Nephron (organoid): ENCODE results near the gene ANKFN1.

Source experiments
- H3K27ac Mint-ChIP-seq, 3 experiments: 2 replicates each; pipeline ENCODE4 v1.8.0; 2020; ENCODE audit warnings: mixed read lengths in 3 of 3, mild to moderate bottlenecking in 2 of 3, moderate library complexity in 1 of 3
- H3K27me3 Mint-ChIP-seq: 2 replicates; pipeline ENCODE4 v1.8.0; 2021; ENCODE audit warnings: low read depth, mild to moderate bottlenecking, moderate library complexity, mixed read lengths
- H3K36me3 Mint-ChIP-seq: 2 replicates; pipeline ENCODE4 v1.8.0; 2020; ENCODE audit warnings: low read depth, mixed read lengths
- H3K4me1 Mint-ChIP-seq: 2 replicates; pipeline ENCODE4 v1.8.0; 2020; ENCODE audit warnings: mixed read lengths
- H3K4me3 Mint-ChIP-seq, 3 experiments: 2 replicates each; pipeline ENCODE4 v1.8.0; 2020; ENCODE audit warnings: mild to moderate bottlenecking in 3 of 3, mixed read lengths in 3 of 3, moderate library complexity in 2 of 3
- H3K9me3 Mint-ChIP-seq: 2 replicates; pipeline ENCODE4 v1.8.0; 2020; ENCODE audit warnings: mixed read lengths
- TF ChIP-seq, protein P1 (sequence below), 3 experiments: fragments of 200-600 bp; sonication (generic); IDR thresholded peaks; one replicate each; pipeline ENCODE4 v1.5.0; 2021; ENCODE audit warnings: antibody characterized with exemption in 3 of 3; ENCODE audit not compliant: unreplicated experiment in 3 of 3

The ANKFN1 gene

DNA sequence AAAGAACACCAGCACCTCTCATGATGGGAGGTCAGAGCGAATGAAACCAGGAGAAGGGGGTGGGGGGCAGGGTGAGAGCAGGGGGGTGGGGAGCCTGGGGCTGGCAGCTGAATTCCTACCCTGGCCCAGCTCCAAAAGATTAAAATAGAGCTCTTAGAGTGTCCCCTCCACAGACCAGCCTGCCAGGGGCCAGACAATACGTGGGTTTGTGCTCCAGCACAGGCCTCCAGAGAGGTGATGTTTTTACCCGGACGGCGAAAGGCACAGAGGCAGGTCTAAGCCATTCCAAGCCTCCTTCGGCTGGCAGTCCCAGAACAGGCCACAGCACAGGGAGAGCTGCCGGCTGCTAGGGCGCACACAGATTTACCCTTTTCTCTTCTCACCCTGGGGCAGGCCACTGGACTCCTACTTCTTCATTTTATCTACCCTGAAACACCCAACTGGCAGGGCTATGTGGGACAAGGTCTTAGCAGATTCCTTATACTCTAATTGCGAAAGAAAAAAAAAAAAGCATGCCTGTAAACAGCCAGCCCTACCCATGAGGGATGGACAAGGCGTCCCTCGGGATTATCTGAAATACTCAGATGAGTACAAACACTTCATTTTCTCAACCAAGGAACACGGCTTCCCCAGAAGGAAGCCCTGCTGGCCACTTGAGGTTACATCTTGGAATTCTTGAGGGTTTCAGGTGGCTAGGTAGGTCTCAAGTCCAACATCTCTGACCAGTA is 368.3 kb downstream of the ANKFN1 start:
- TF ChIP-seq, protein P1, sequence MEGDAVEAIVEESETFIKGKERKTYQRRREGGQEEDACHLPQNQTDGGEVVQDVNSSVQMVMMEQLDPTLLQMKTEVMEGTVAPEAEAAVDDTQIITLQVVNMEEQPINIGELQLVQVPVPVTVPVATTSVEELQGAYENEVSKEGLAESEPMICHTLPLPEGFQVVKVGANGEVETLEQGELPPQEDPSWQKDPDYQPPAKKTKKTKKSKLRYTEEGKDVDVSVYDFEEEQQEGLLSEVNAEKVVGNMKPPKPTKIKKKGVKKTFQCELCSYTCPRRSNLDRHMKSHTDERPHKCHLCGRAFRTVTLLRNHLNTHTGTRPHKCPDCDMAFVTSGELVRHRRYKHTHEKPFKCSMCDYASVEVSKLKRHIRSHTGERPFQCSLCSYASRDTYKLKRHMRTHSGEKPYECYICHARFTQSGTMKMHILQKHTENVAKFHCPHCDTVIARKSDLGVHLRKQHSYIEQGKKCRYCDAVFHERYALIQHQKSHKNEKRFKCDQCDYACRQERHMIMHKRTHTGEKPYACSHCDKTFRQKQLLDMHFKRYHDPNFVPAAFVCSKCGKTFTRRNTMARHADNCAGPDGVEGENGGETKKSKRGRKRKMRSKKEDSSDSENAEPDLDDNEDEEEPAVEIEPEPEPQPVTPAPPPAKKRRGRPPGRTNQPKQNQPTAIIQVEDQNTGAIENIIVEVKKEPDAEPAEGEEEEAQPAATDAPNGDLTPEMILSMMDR (IDR thresholded peaks at IDR 0.05; ENCODE audit: unreplicated experiment in 3 of 3), result no peak
- Mint-ChIP-seq H3K36me3 (no peaks in the 10 kb centered on the region), H3K4me1 (peaks cover 32% of the 10 kb centered on the region), H3K27me3 (peaks cover 13% of the 10 kb centered on the region), H3K27ac (peak overlapping the region; percentile 2 to 48 (median 32)), H3K9me3 (no peaks in the 10 kb centered on the region), H3K4me3 (peak overlapping the region in 1 of 3 experiments; percentile 5)

DNA sequence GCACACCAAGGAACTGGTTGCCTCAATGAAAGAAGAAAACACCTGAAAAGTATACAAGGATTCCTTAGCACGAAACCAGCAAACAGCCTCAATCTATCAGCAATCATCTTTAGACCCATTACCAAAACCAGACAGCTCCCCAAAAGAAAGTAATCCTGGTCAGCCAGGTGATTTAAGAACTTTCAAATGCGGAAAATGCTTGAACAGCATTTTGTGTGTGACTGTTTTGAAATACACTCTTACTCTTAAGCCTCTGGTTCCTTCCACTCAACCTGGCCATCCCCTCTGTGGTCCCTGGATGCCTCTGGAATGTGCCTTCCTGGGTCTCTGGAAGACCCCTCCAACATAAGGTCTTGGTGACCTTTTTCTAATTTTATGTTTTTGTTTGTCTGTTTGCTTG is 369.8 kb downstream of the ANKFN1 start:
- TF ChIP-seq, protein P1 (IDR thresholded peaks at IDR 0.05; ENCODE audit: unreplicated experiment in 3 of 3), result no peak
- Mint-ChIP-seq H3K4me1 (peaks cover 27% of the 10 kb centered on the region), H3K27ac (no peak overlapping the region), H3K27me3 (peaks cover 13% of the 10 kb centered on the region), H3K9me3 (no peaks in the 10 kb centered on the region), H3K36me3 (no peaks in the 10 kb centered on the region), H3K4me3 (no peak overlapping the region)

DNA sequence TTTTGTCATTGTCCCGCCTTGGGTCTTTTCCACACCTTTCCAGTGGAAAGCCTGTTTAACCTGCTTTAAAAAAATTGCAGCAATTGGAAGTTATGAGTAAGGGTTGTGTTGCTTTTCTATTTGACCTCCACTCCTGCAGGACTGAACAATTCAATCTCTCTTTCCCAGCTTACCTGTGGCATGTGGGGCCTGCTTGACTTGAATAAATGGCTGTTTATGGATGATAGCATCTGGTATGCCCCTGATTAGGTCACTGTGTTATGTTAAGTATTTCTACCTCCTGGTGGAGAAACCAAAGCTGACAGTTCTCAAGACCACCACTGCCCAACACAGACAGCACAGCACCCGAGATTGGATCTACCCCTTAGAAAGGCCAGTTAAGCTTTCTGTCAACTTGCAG is 375.4 kb downstream of the ANKFN1 start:
- TF ChIP-seq, protein P1 (IDR thresholded peaks at IDR 0.05; ENCODE audit: unreplicated experiment in 3 of 3), result no peak
- no peaks in the 10 kb centered on the region for H3K36me3 Mint-ChIP-seq
- H3K27me3 Mint-ChIP-seq, result peaks cover 16% of the 10 kb centered on the region
- H3K4me3 Mint-ChIP-seq, result no peak overlapping the region
- H3K4me1 Mint-ChIP-seq, result peaks cover 17% of the 10 kb centered on the region
- no peaks in the 10 kb centered on the region for H3K9me3 Mint-ChIP-seq
- peak overlapping the region in 1 of 3 experiments; percentile 61 for H3K27ac Mint-ChIP-seq

DNA sequence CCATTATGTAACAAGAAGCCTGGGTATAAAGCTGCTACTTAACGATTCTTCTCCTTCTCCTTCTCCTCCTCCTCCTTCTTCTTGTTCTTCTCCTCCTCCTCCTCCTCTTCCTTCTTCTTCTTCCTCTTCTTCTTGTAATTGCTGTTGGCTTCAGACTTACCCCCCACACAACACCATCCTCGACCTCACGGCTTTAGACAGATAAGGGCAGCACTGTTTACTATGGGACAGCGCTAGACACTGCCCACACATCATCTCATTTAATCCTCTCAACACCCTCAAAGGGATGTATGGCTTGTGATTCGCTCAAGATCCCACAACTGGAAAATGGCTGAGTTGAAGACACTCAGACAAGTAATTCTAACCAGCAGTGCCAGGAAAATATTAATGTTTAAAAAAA is 379.7 kb downstream of the ANKFN1 start:
- TF ChIP-seq, protein P1 (IDR thresholded peaks at IDR 0.05; ENCODE audit: unreplicated experiment in 3 of 3), result no peak
- Mint-ChIP-seq H3K4me3 (no peak overlapping the region), H3K9me3 (no peaks in the 10 kb centered on the region), H3K36me3 (no peaks in the 10 kb centered on the region), H3K27ac (no peak overlapping the region), H3K4me1 (peaks cover 24% of the 10 kb centered on the region), H3K27me3 (peaks cover 25% of the 10 kb centered on the region)

DNA sequence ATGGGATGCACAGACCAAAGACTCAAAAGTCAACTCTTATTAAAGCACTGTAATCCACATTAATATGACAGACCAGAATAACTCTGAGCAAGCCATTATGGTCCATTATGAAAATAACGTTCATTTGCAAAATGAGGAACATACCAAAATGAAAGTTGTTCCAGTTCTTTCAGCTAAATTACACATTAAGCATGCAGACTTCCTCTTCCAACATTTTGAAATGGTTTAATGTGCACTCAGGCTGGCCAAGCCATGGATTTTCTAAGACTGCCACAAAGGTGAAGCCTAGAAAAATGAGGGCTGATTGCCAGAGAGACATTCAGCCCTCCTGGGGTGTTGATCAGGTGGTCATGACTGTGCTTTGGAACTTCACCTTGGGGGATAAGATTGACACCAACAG is 383.5 kb downstream of the ANKFN1 start:
- TF ChIP-seq, protein P1 (IDR thresholded peaks at IDR 0.05; ENCODE audit: unreplicated experiment in 3 of 3), result no peak
- Mint-ChIP-seq H3K9me3 (peaks cover 6% of the 10 kb centered on the region), H3K4me1 (peaks cover 19% of the 10 kb centered on the region), H3K36me3 (no peaks in the 10 kb centered on the region), H3K4me3 (no peak overlapping the region), H3K27ac (no peak overlapping the region), H3K27me3 (peaks cover 31% of the 10 kb centered on the region)

DNA sequence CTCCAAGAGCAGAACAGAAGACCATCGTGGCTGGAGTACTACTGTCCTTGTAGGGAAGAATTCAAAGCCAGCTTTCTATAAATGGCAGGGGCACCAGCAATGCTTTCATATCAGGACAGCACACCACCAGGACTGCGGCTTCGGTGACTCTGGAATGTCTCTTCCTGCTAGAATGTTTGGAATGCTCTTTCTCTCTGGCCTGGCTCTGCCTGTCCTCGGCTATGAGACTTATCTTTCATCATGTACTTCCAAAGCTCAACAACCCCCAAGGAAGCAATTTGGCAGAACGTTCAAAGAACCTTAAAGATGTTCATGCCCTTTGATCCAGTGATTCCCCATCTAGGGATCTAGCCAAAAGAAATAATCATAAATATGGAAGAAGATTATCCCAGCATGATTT is 387.6 kb downstream of the ANKFN1 start:
- peaks cover 44% of the 10 kb centered on the region for H3K4me1 Mint-ChIP-seq
- H3K27ac Mint-ChIP-seq, result peak overlapping the region; percentile 28 to 36 (median 36)
- TF ChIP-seq, protein P1 (IDR thresholded peaks at IDR 0.05; ENCODE audit: unreplicated experiment in 3 of 3), result no peak
- H3K27me3 Mint-ChIP-seq, result peaks cover 7% of the 10 kb centered on the region
- H3K9me3 Mint-ChIP-seq, result peaks cover 6% of the 10 kb centered on the region
- no peaks in the 10 kb centered on the region for H3K36me3 Mint-ChIP-seq
- H3K4me3 Mint-ChIP-seq, result no peak overlapping the region
